DND-41 (cell line): ENCODE measurements around the gene HACL1.

Experiments
- ATAC-seq: fragments of 200-7000 bp; cut with Tn5 transposase; 3 replicates; pipeline ENCODE4 v1.9.1; 2021; ENCODE audit warnings: low read depth; ENCODE audit not compliant: insufficient read depth
- DNase-seq: peaks from one replicate; pipeline ENCODE4 v3.0.0-alpha.2; 2020
- H2AFZ ChIP-seq: 2 replicates; pipeline ENCODE4 v1.6.0; 2012; ENCODE audit warnings: low read depth, low read length
- H3K27ac ChIP-seq: 2 replicates; pipeline ENCODE4 v1.5.1; 2012; ENCODE audit warnings: low read length, inconsistent platforms
- H3K27me3 ChIP-seq: fragments of 200-600 bp; sonication (generic); 2 replicates; pipeline ENCODE4 v1.6.0; 2012; ENCODE audit warnings: low read length, mild to moderate bottlenecking, inconsistent platforms; ENCODE audit not compliant: insufficient read depth, poor library complexity
- H3K36me3 ChIP-seq: 2 replicates; pipeline ENCODE4 v1.5.1; 2012; ENCODE audit warnings: low read length, inconsistent platforms; ENCODE audit not compliant: insufficient read depth
- H3K4me1 ChIP-seq: 2 replicates; pipeline ENCODE4 v1.5.1; 2012; ENCODE audit warnings: mild to moderate bottlenecking, low read length; ENCODE audit not compliant: insufficient read depth
- H3K4me2 ChIP-seq: 2 replicates; pipeline ENCODE4 v1.6.0; 2012; ENCODE audit warnings: mild to moderate bottlenecking, moderate library complexity, low read length, inconsistent platforms; ENCODE audit not compliant: insufficient read depth
- H3K4me3 ChIP-seq, 2 experiments: fragments of 200-600 bp in 1 of 2; shearing (Covaris generic) in 1 of 2; 2 replicates each; pipeline ENCODE4 v1.5.1; 2012 to 2016; ENCODE audit warnings: inconsistent platforms in 2 of 2, low read length in 2 of 2, mild to moderate bottlenecking in 2 of 2, low read depth in 1 of 2, moderate library complexity in 1 of 2
- H3K79me2 ChIP-seq: 2 replicates; pipeline ENCODE4 v1.6.0; 2012; ENCODE audit warnings: low read length, inconsistent platforms; ENCODE audit not compliant: insufficient read depth
- H3K9ac ChIP-seq: 2 replicates; pipeline ENCODE4 v1.6.0; 2012; ENCODE audit warnings: low read depth, mild to moderate bottlenecking, inconsistent platforms, low read length, moderate library complexity
- H3K9me3 ChIP-seq: 2 replicates; pipeline ENCODE4 v1.5.1; 2012; ENCODE audit warnings: low read length, moderate library complexity, mild to moderate bottlenecking, inconsistent platforms; ENCODE audit not compliant: insufficient read depth, severe bottlenecking
- H4K20me1 ChIP-seq: 2 replicates; pipeline ENCODE4 v1.6.0; 2012; ENCODE audit warnings: low read length; ENCODE audit not compliant: insufficient read depth
- EZH2 ChIP-seq: IDR thresholded peaks from 3 replicates; pipeline ENCODE4 v1.6.1; 2012; ENCODE audit warnings: borderline replicate concordance, low read depth, mild to moderate bottlenecking, moderate library complexity, low read length, inconsistent platforms; ENCODE audit not compliant: severe bottlenecking
- TF ChIP-seq, protein P1 (sequence below): IDR thresholded peaks from 2 replicates; pipeline ENCODE4 v1.5.1; 2012; ENCODE audit warnings: borderline replicate concordance, low read length, moderate library complexity, mild to moderate bottlenecking; ENCODE audit not compliant: poor library complexity, severe bottlenecking; ENCODE audit errors: extremely low read depth

HACL1 gene

DNA sequence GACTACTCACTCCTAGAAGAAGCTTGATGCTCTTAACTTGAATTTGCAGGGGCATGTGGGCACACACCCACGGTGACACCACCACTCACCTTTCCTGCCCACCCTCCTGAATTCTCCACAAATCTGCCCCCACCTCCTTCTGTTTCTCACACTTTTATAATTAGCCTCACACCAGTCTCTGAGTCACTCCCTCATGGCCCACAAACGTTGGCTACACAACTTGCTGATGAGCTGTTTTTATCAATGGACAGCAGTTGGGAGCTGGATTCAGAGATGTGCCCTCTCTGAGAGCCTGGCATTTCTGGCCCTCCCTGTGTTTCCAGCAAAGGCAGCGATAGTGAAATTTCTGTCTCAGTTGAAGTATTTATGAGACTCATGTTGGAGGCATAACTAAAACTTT is 81.2 kb downstream of the HACL1 start:
- Histone ChIP-seq H3K9me3 (no peaks in the 10 kb centered on the region), H3K27me3 (no peaks in the 10 kb centered on the region), H3K27ac (no peak overlapping the region), H3K4me2 (no peak overlapping the region), H3K36me3 (no peaks in the 10 kb centered on the region), H3K4me3 (no peak overlapping the region), H3K4me1 (peaks cover 3% of the 10 kb centered on the region; the same call in 1 of the 2 replicates), H3K79me2 (no peaks in the 10 kb centered on the region), H3K9ac (no peak overlapping the region), H4K20me1 (no peaks in the 10 kb centered on the region), H2AFZ (no peak overlapping the region)
- ATAC-seq (no peak), DNase-seq (no peak)
- TF ChIP-seq, protein P1, sequence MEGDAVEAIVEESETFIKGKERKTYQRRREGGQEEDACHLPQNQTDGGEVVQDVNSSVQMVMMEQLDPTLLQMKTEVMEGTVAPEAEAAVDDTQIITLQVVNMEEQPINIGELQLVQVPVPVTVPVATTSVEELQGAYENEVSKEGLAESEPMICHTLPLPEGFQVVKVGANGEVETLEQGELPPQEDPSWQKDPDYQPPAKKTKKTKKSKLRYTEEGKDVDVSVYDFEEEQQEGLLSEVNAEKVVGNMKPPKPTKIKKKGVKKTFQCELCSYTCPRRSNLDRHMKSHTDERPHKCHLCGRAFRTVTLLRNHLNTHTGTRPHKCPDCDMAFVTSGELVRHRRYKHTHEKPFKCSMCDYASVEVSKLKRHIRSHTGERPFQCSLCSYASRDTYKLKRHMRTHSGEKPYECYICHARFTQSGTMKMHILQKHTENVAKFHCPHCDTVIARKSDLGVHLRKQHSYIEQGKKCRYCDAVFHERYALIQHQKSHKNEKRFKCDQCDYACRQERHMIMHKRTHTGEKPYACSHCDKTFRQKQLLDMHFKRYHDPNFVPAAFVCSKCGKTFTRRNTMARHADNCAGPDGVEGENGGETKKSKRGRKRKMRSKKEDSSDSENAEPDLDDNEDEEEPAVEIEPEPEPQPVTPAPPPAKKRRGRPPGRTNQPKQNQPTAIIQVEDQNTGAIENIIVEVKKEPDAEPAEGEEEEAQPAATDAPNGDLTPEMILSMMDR = no peak

DNA sequence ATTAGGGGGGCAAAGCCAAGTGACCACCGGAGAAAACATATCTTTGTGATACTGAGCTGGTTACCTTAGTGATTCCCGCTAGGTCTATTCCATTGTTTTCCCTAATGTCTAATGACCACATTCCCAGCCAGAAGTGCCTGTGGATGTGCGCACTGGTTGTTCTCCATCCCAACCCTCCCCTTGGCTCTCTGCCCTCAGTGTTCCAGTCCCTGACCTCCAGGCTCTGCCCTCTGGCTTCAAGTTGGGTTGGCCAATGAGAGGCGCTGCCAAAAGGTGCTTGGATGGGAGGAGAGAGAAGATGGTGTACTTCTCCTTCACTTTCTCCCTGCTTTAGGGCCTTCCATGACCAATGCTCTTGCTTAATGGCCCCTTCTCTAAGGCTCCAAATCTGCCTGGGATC is 82.3 kb downstream of the HACL1 start:
- DNase-seq (no peak), ATAC-seq (no peak)
- Histone ChIP-seq H3K4me1 (peaks cover 3% of the 10 kb centered on the region; the same call in 1 of the 2 replicates), H4K20me1 (no peaks in the 10 kb centered on the region), H3K27me3 (no peaks in the 10 kb centered on the region), H2AFZ (no peak overlapping the region), H3K79me2 (no peaks in the 10 kb centered on the region), H3K4me3 (no peak overlapping the region), H3K9me3 (no peaks in the 10 kb centered on the region), H3K9ac (no peak overlapping the region), H3K27ac (no peak overlapping the region), H3K36me3 (no peaks in the 10 kb centered on the region), H3K4me2 (no peak overlapping the region)
- TF ChIP-seq, protein P1 = no peak
- no peak for TF ChIP-seq EZH2

DNA sequence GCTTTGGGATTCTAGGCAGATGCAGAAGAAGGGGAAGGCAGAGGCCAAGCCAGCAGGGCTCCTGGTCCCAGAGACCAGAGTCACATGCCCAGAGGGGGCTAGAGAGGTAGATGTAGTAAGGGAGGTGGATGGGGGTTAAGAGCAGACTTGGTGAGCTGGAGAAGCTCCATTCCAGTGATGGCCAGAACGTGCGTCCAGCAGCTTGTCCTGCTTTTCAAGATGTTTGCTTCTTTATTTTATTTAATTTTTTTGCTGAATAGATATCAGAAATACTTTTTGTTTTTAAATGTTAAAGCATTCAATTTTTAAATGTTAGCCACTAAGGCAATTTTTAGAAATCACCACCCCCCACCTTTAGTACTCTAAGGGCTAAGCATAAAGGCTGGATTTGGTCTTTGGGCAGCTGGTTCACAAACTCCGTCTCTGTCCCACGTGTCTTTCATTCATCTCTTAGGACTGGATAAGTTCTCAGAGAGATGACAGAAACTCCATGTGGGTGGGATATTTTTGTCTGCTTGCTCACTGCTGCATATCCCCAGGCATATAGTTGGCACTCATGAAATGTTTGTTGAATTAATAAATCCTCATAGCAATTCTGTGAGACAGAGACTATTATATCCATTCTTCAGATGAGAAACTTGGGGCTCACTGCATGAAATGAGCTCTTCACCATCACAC is 86.6 kb downstream of the HACL1 start:
- Histone ChIP-seq H3K4me3 (no peak overlapping the region), H4K20me1 (no peaks in the 10 kb centered on the region), H3K9ac (no peak overlapping the region), H3K4me1 (no peaks in the 10 kb centered on the region), H3K79me2 (no peaks in the 10 kb centered on the region), H2AFZ (no peak overlapping the region), H3K27ac (no peak overlapping the region), H3K27me3 (no peaks in the 10 kb centered on the region), H3K36me3 (no peaks in the 10 kb centered on the region), H3K9me3 (no peaks in the 10 kb centered on the region), H3K4me2 (no peak overlapping the region)
- ATAC-seq (no peak), DNase-seq (no peak)
- no peak for TF ChIP-seq EZH2

DNA sequence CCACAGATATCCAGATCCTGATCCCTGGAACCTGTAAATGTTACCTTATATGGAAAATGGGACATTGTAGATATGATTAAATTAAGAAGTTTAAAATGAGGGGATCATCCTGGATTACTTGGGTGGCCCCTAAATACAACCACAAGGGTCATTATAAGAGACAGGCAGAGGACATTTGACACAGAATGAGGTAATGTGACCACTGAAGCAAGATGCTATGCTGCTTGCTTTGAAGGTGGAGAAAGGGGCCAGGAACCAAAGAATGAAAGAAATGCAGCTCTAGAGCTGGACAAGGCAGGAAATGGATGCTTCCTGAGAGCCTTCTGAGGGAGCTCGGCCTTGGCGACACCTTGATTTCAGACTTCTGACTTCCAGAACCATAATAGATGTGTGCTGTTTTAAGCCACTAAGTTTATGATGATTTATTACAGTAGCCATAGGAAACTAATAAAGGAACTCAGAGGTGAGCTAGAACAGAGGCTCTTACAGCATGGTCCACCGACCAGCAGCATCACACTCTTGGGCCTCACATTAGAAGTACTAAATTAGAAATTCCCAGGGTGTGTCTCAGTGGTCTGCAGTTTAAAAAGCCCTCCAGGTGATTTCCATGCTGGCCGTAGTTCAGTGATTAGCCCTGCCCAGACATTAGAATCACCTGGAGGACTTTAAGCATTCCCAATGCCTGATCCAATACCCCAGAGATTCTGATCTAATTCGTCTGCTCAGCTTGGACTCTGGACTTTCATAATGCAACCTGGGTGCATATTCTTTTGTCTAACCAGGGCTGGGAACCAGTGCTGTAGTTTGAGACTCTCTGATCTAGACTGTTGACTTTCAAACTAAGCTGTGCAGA is 87.3 kb downstream of the HACL1 start:
- Histone ChIP-seq H3K9me3 (no peaks in the 10 kb centered on the region), H3K4me3 (no peak overlapping the region), H3K9ac (no peak overlapping the region), H2AFZ (no peak overlapping the region), H3K4me2 (no peak overlapping the region), H4K20me1 (no peaks in the 10 kb centered on the region), H3K4me1 (no peaks in the 10 kb centered on the region), H3K27me3 (no peaks in the 10 kb centered on the region), H3K27ac (no peak overlapping the region), H3K79me2 (no peaks in the 10 kb centered on the region), H3K36me3 (no peaks in the 10 kb centered on the region)
- TF ChIP-seq, protein P1 = no peak
- TF ChIP-seq EZH2 = no peak
- peak; percentile 44; the same call in 2 of the 3 replicates for ATAC-seq
- no peak for DNase-seq
